WTC11 (cell line): ENCODE measurements around the gene CAPN3. TPM values are rescaled to one million over a fixed set of nuclear protein-coding genes. Genes with fewer than 3 reads are reported as not detected.

ENCODE experiments used
- ATAC-seq: fragments of 200-7000 bp; cut with Tn5 transposase; 2 replicates; pipeline ENCODE4 v1.10.0; 2021; ENCODE audit warnings: mild to moderate bottlenecking, moderate library complexity
- CTCF ChIA-PET: fragments of 300-600 bp; sonication (Branson Sonifier 250); formaldehyde crosslinking; loops from one replicate; lab custom pipeline; 2021; ENCODE audit warnings: antibody characterized with exemption; lab: Charles Lee
- POLR2A ChIA-PET: fragments of 350-600 bp; sonication (Branson Sonifier 250); formaldehyde crosslinking; loops from one replicate; lab custom pipeline; 2021; ENCODE audit warnings: antibody characterized with exemption; lab: Charles Lee
- DNase-seq: peaks from one replicate; pipeline ENCODE4 v3.0.0; 2021; ENCODE audit warnings: low spot score
- H3K27ac Mint-ChIP-seq: 2 replicates; pipeline ENCODE4 v1.8.0; 2021; ENCODE audit warnings: mixed read lengths
- H3K27me3 Mint-ChIP-seq: 2 replicates; pipeline ENCODE4 v1.8.0; 2021; ENCODE audit warnings: low read depth, mild to moderate bottlenecking, moderate library complexity, mixed read lengths
- H3K36me3 Mint-ChIP-seq: 2 replicates; pipeline ENCODE4 v1.8.0; 2021; ENCODE audit warnings: mixed read lengths
- H3K4me1 Mint-ChIP-seq: 2 replicates; pipeline ENCODE4 v1.8.0; 2022; ENCODE audit warnings: mixed read lengths
- H3K4me3 Mint-ChIP-seq: 2 replicates; pipeline ENCODE4 v1.8.0; 2021; ENCODE audit warnings: mild to moderate bottlenecking, moderate library complexity, mixed read lengths
- H3K9me3 Mint-ChIP-seq: 2 replicates; pipeline ENCODE4 v1.8.0; 2021; ENCODE audit warnings: mixed read lengths
- ATF1 ChIP-seq: sonication (generic); formaldehyde crosslinking; IDR thresholded peaks from 2 replicates; pipeline ENCODE4 v1.8.1; 2023; ENCODE audit warnings: mild to moderate bottlenecking, moderate library complexity, missing genetic modification reagents
- CBFB ChIP-seq: sonication (generic); formaldehyde crosslinking; IDR thresholded peaks from 2 replicates; pipeline ENCODE4 v1.8.1; 2022; ENCODE audit warnings: mild to moderate bottlenecking, low read depth, missing genetic modification reagents
- CTCF ChIP-seq: fragments of 200-600 bp; IDR thresholded peaks from 2 replicates; pipeline ENCODE4 v1.8.0; 2022; ENCODE audit warnings: antibody characterized with exemption
- IRF2 ChIP-seq: sonication (generic); formaldehyde crosslinking; IDR thresholded peaks from 2 replicates; pipeline ENCODE4 v1.8.0; 2022; ENCODE audit warnings: low read depth, missing genetic modification reagents, borderline replicate concordance
- MLX ChIP-seq: sonication (generic); formaldehyde crosslinking; IDR thresholded peaks from 2 replicates; pipeline ENCODE4 v1.8.1; 2023; ENCODE audit warnings: mild to moderate bottlenecking, missing genetic modification reagents, moderate library complexity
- MYBL2 ChIP-seq: sonication (generic); formaldehyde crosslinking; IDR thresholded peaks from 2 replicates; pipeline ENCODE4 v1.8.1; 2023; ENCODE audit warnings: mild to moderate bottlenecking, moderate library complexity, missing genetic modification reagents
- RORB ChIP-seq: fragments of 250-450 bp; sonication (Bioruptor Pico); IDR thresholded peaks from 2 replicates; pipeline ENCODE4 v1.9.0; 2021; ENCODE audit warnings: mild to moderate bottlenecking
- ZNF232 ChIP-seq: sonication (generic); formaldehyde crosslinking; IDR thresholded peaks from 2 replicates; pipeline ENCODE4 v1.8.0; 2022; ENCODE audit warnings: mild to moderate bottlenecking, missing genetic modification reagents
- total RNA-seq: library from RNA; stranded (reverse); gene quantifications from 3 replicates; pipeline ENCODE4 v1.2.3, GENCODE V29; 2021
- TF ChIP-seq, protein P1 (sequence below): sonication (generic); formaldehyde crosslinking; IDR thresholded peaks from 2 replicates; pipeline ENCODE4 v1.8.1; 2023; ENCODE audit warnings: mild to moderate bottlenecking, missing genetic modification reagents, borderline replicate concordance
- TF ChIP-seq, protein P2 (sequence below): sonication (generic); formaldehyde crosslinking; IDR thresholded peaks from 2 replicates; pipeline ENCODE4 v1.8.1; 2023; ENCODE audit warnings: mild to moderate bottlenecking, missing genetic modification reagents
- TF ChIP-seq, protein P3 (sequence below): sonication (generic); formaldehyde crosslinking; IDR thresholded peaks from 2 replicates; pipeline ENCODE4 v1.8.1; 2023; ENCODE audit warnings: mild to moderate bottlenecking, missing genetic modification reagents

Gene CAPN3
- total RNA-seq, 1 experiment from 2014 or later: 0.70 TPM

GRCh38 chr15:42456531-42456930 lies 97.2 kb downstream of the CAPN3 start:
- TF ChIP-seq MLX (CRISPR knock-in tag): no peak
- TF ChIP-seq, protein P1, sequence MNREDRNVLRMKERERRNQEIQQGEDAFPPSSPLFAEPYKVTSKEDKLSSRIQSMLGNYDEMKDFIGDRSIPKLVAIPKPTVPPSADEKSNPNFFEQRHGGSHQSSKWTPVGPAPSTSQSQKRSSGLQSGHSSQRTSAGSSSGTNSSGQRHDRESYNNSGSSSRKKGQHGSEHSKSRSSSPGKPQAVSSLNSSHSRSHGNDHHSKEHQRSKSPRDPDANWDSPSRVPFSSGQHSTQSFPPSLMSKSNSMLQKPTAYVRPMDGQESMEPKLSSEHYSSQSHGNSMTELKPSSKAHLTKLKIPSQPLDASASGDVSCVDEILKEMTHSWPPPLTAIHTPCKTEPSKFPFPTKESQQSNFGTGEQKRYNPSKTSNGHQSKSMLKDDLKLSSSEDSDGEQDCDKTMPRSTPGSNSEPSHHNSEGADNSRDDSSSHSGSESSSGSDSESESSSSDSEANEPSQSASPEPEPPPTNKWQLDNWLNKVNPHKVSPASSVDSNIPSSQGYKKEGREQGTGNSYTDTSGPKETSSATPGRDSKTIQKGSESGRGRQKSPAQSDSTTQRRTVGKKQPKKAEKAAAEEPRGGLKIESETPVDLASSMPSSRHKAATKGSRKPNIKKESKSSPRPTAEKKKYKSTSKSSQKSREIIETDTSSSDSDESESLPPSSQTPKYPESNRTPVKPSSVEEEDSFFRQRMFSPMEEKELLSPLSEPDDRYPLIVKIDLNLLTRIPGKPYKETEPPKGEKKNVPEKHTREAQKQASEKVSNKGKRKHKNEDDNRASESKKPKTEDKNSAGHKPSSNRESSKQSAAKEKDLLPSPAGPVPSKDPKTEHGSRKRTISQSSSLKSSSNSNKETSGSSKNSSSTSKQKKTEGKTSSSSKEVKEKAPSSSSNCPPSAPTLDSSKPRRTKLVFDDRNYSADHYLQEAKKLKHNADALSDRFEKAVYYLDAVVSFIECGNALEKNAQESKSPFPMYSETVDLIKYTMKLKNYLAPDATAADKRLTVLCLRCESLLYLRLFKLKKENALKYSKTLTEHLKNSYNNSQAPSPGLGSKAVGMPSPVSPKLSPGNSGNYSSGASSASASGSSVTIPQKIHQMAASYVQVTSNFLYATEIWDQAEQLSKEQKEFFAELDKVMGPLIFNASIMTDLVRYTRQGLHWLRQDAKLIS (CRISPR knock-in tag): no peak
- no peak for TF ChIP-seq RORB (CRISPR knock-in tag)
- no peak for TF ChIP-seq IRF2 (CRISPR knock-in tag)
- no peak for TF ChIP-seq ATF1 (CRISPR knock-in tag)
- TF ChIP-seq, protein P2, sequence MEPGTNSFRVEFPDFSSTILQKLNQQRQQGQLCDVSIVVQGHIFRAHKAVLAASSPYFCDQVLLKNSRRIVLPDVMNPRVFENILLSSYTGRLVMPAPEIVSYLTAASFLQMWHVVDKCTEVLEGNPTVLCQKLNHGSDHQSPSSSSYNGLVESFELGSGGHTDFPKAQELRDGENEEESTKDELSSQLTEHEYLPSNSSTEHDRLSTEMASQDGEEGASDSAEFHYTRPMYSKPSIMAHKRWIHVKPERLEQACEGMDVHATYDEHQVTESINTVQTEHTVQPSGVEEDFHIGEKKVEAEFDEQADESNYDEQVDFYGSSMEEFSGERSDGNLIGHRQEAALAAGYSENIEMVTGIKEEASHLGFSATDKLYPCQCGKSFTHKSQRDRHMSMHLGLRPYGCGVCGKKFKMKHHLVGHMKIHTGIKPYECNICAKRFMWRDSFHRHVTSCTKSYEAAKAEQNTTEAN: no peak
- Mint-ChIP-seq H3K27me3 (no peaks in the 10 kb centered on the region), H3K4me1 (peaks cover 23% of the 10 kb centered on the region), H3K4me3 (no peak overlapping the region), H3K9me3 (no peaks in the 10 kb centered on the region), H3K36me3 (peaks cover 3% of the 10 kb centered on the region), H3K27ac (peak overlapping the region; percentile 32; the same call in 1 of the 2 replicates)
- ChIA-PET CTCF (interaction anchor here (1.3 to 1.5 kb wide), 2 partner anchors 15 to 71 kb away, joined by 4 to 6 read pairs; no protein-coding TSS in a partner anchor), POLR2A (interaction anchor here (1.3 kb wide), 1 partner anchor 34 kb away, joined by 3 read pairs; the partner anchor contains the start of gene ZNF106)
- no peak for ATAC-seq
- no peak for DNase-seq

DNA sequence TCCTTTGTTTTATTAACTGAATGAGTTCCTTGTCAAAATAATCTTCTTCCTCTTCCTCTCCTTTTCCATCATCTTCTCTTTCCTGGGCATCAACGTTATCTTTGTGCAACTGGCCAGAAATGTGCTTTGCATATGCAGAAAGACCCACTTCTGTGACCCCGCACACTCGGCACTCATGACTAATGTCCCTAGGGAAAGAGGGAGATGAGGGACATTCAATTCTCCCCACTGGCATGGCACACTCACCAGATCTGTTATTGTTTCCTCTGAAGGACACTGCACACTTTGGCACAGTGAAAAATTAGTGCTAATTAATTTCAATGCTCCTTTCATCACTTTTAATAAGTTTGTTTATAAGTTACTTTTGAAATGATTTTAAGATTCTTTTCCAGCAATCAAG lies 97.7 kb downstream of the CAPN3 start:
- Mint-ChIP-seq H3K36me3 (no peaks in the 10 kb centered on the region; the same call in 1 of the 2 replicates), H3K4me3 (peak overlapping the region; percentile 33; the same call in 1 of the 2 replicates)
- POLR2A ChIA-PET: interaction anchor here (1.3 kb wide), 1 partner anchor 34 kb away, joined by 3 read pairs; the partner anchor contains the start of gene ZNF106

More for the DNA sequence above, 97.7 kb downstream of the CAPN3 start:
- no peaks in the 10 kb centered on the region for H3K27me3 Mint-ChIP-seq
- no peak for ATAC-seq
- CTCF ChIA-PET: interaction anchor here (0.6 to 1.5 kb wide), 4 partner anchors 15 to 471 kb away, joined by 3 to 6 read pairs (median 4); no protein-coding TSS in a partner anchor
- TF ChIP-seq CBFB (CRISPR knock-in tag): no peak
- TF ChIP-seq CTCF: no peak
- TF ChIP-seq MLX (CRISPR knock-in tag): no peak
- TF ChIP-seq, protein P3, sequence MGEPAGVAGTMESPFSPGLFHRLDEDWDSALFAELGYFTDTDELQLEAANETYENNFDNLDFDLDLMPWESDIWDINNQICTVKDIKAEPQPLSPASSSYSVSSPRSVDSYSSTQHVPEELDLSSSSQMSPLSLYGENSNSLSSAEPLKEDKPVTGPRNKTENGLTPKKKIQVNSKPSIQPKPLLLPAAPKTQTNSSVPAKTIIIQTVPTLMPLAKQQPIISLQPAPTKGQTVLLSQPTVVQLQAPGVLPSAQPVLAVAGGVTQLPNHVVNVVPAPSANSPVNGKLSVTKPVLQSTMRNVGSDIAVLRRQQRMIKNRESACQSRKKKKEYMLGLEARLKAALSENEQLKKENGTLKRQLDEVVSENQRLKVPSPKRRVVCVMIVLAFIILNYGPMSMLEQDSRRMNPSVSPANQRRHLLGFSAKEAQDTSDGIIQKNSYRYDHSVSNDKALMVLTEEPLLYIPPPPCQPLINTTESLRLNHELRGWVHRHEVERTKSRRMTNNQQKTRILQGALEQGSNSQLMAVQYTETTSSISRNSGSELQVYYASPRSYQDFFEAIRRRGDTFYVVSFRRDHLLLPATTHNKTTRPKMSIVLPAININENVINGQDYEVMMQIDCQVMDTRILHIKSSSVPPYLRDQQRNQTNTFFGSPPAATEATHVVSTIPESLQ (CRISPR knock-in tag): no peak
- no peak for TF ChIP-seq ZNF232 (CRISPR knock-in tag)
- no peak for TF ChIP-seq MYBL2 (CRISPR knock-in tag)
- TF ChIP-seq, all 79 proteins: peak for 0
- peaks cover 23% of the 10 kb centered on the region for H3K4me1 Mint-ChIP-seq
- H3K9me3 Mint-ChIP-seq: no peaks in the 10 kb centered on the region
- H3K27ac Mint-ChIP-seq: peak overlapping the region; percentile 100
- no peak for DNase-seq
